H1 (cell line): Measurements from ENCODE around the gene OR51S1. TPM values are rescaled to one million over a fixed set of nuclear protein-coding genes. Genes with fewer than 3 reads are reported as not detected.

Source experiments
- CTCF ChIA-PET: fragments of 300-600 bp; sonication (Branson Sonifier 250); formaldehyde crosslinking; loops from one replicate; lab custom pipeline; 2021; ENCODE audit not compliant: partially characterized antibody; lab: Charles Lee
- POLR2A ChIA-PET: fragments of 300-600 bp; sonication (Branson Sonifier 250); formaldehyde crosslinking; loops from one replicate; lab custom pipeline; 2021; ENCODE audit warnings: inconsistent platforms; ENCODE audit not compliant: partially characterized antibody; lab: Charles Lee
- DNase-seq, 2 experiments: peaks; one replicate each; pipeline versions ENCODE4 v3.0.0 to v3.0.0-alpha.2; 2010 to 2022; ENCODE audit warnings: low spot score in 2 of 2, low read depth in 1 of 2, mixed read lengths in 1 of 2
- FAIRE-seq: peaks from 2 replicates; lab custom pipeline; 2011; peaks lifted over from hg19 to GRCh38; lab: Jason Lieb, UNC
- H2AFZ ChIP-seq: 2 replicates; pipeline ENCODE4 v1.8.1; 2012; ENCODE audit warnings: low read length, inconsistent platforms
- H2AK5ac ChIP-seq: 2 replicates; pipeline ENCODE4 v1.6.1; 2013; ENCODE audit warnings: low read depth, low read length
- H2BK120ac ChIP-seq: replicated peaks from 2 replicates; pipeline ENCODE3; 2013; ENCODE audit warnings: low read depth, low read length, inconsistent platforms
- H2BK12ac ChIP-seq: 2 replicates; pipeline ENCODE4 v1.6.1; 2013; ENCODE audit warnings: low read depth, low read length
- H2BK15ac ChIP-seq: 2 replicates; pipeline ENCODE4 v1.6.1; 2013; ENCODE audit warnings: low read length
- H2BK20ac ChIP-seq: 2 replicates; pipeline ENCODE4 v1.6.1; 2013; ENCODE audit warnings: low read length
- H2BK5ac ChIP-seq: 2 replicates; pipeline ENCODE4 v1.6.1; 2013; ENCODE audit warnings: low read depth, low read length
- H3K14ac ChIP-seq: 2 replicates; pipeline ENCODE4 v1.6.1; 2013; ENCODE audit warnings: inconsistent platforms; ENCODE audit not compliant: insufficient read length
- H3K18ac ChIP-seq: 2 replicates; pipeline ENCODE4 v1.6.1; 2013; ENCODE audit warnings: low read length; ENCODE audit errors: extremely low read depth
- H3K23ac ChIP-seq: 2 replicates; pipeline ENCODE4 v1.6.1; 2013; ENCODE audit warnings: inconsistent platforms; ENCODE audit not compliant: insufficient read length
- H3K23me2 ChIP-seq: 2 replicates; pipeline ENCODE4 v1.6.1; 2013; ENCODE audit warnings: low read depth, low read length
- H3K27ac ChIP-seq: 2 replicates; pipeline ENCODE4 v1.6.1; 2011; ENCODE audit warnings: low read depth, low read length, inconsistent platforms
- H3K27me3 ChIP-seq, 4 experiments: replicated peaks in 1 of 4; 1 replicate in 1 of 4; 2 replicates in 3 of 4; pipeline versions ENCODE4 v1.6.1 to v1.8.1; 2011 to 2013; ENCODE audit warnings: low read length in 3 of 4, mild to moderate bottlenecking in 3 of 4, inconsistent platforms in 2 of 4, mixed read lengths in 2 of 4, moderate library complexity in 1 of 4; ENCODE audit not compliant: control insufficient read depth in 3 of 4, insufficient read depth in 3 of 4; ENCODE audit errors: extremely low read depth in 1 of 4
- H3K36me3 ChIP-seq, 4 experiments: 2 replicates each; pipeline versions ENCODE4 v1.6.1 to v1.8.1; 2011 to 2013; ENCODE audit warnings: mild to moderate bottlenecking in 4 of 4, low read length in 3 of 4, moderate library complexity in 2 of 4, control low read depth in 1 of 4, inconsistent platforms in 1 of 4; ENCODE audit not compliant: insufficient read depth in 4 of 4, control insufficient read depth in 2 of 4
- H3K4ac ChIP-seq: replicated peaks from 2 replicates; pipeline ENCODE3; 2013; ENCODE audit warnings: low read length, low read depth, mixed read lengths, inconsistent platforms; ENCODE audit not compliant: insufficient read length
- H3K4me1 ChIP-seq, 4 experiments: replicated peaks in 1 of 4; 1 replicate in 1 of 4; 2 replicates in 3 of 4; pipeline versions ENCODE4 v1.6.1 to v1.8.1; 2011 to 2013; ENCODE audit warnings: low read length in 3 of 4, inconsistent platforms in 2 of 4, mixed read lengths in 1 of 4; ENCODE audit not compliant: insufficient read depth in 4 of 4, control insufficient read depth in 3 of 4
- H3K4me2 ChIP-seq, 2 experiments: 2 replicates each; pipeline versions ENCODE4 v1.6.1 to v1.8.1; 2011 to 2013; ENCODE audit warnings: low read depth in 2 of 2, low read length in 2 of 2, control low read depth in 1 of 2, inconsistent platforms in 1 of 2, mild to moderate bottlenecking in 1 of 2; ENCODE audit not compliant: insufficient read depth in 1 of 2
- H3K4me3 ChIP-seq, 4 experiments: fragments of 200-600, 300-600 bp in 1 of 4; sonication (generic), shearing (Covaris generic), sonication (Bioruptor Twin) in 1 of 4; 2 replicates each; pipeline versions ENCODE4 v1.5.1 to v1.8.1; 2011 to 2016; ENCODE audit warnings: low read length in 4 of 4, low read depth in 3 of 4, control low read depth in 2 of 4, inconsistent platforms in 2 of 4, mild to moderate bottlenecking in 2 of 4, mixed read lengths in 1 of 4, moderate library complexity in 1 of 4; ENCODE audit not compliant: insufficient read depth in 2 of 4; ENCODE audit errors: extremely low read depth in 1 of 4
- H3K56ac ChIP-seq: replicated peaks from 2 replicates; pipeline ENCODE3; 2013; ENCODE audit warnings: low read depth, mild to moderate bottlenecking, mixed read lengths, low read length, inconsistent platforms; ENCODE audit not compliant: insufficient read length
- H3K79me1 ChIP-seq: 2 replicates; pipeline ENCODE4 v1.6.1; 2013; ENCODE audit warnings: low read depth, low read length, control low read depth
- H3K79me2 ChIP-seq, 2 experiments: 2 replicates each; pipeline versions ENCODE4 v1.6.1 to v1.8.1; 2012 to 2013; ENCODE audit warnings: low read length in 2 of 2, mild to moderate bottlenecking in 2 of 2, inconsistent platforms in 1 of 2; ENCODE audit not compliant: insufficient read depth in 2 of 2, control insufficient read depth in 1 of 2
- H3K9ac ChIP-seq, 4 experiments: replicated peaks in 1 of 4; 1 replicate in 1 of 4; 2 replicates in 3 of 4; pipeline versions ENCODE4 v1.6.1 to v1.8.1; 2011 to 2013; ENCODE audit warnings: low read depth in 3 of 4, low read length in 3 of 4, control low read depth in 2 of 4, mild to moderate bottlenecking in 2 of 4, moderate library complexity in 2 of 4, inconsistent platforms in 1 of 4; ENCODE audit errors: extremely low read depth in 1 of 4
- H3K9me3 ChIP-seq, 2 experiments: 2 replicates each; pipeline versions ENCODE4 v1.6.1 to v1.8.1; 2012 to 2013; ENCODE audit warnings: mild to moderate bottlenecking in 2 of 2, moderate library complexity in 2 of 2, control low read depth in 1 of 2, inconsistent platforms in 1 of 2, low read depth in 1 of 2, low read length in 1 of 2, mixed read lengths in 1 of 2; ENCODE audit not compliant: insufficient read depth in 2 of 2
- H4K20me1 ChIP-seq, 2 experiments: replicated peaks in 1 of 2; 2 replicates each; pipeline versions ENCODE3 to v1.8.1; 2011 to 2013; ENCODE audit warnings: inconsistent platforms in 2 of 2, low read length in 2 of 2, mild to moderate bottlenecking in 1 of 2; ENCODE audit not compliant: insufficient read depth in 2 of 2, control insufficient read depth in 1 of 2
- H4K5ac ChIP-seq: 2 replicates; pipeline ENCODE4 v1.6.1; 2013; ENCODE audit warnings: low read length, low read depth, mixed read lengths, inconsistent platforms; ENCODE audit not compliant: insufficient read length
- H4K8ac ChIP-seq: 2 replicates; pipeline ENCODE4 v1.8.0; 2013; ENCODE audit warnings: mild to moderate bottlenecking, moderate library complexity, low read length, inconsistent platforms; ENCODE audit not compliant: insufficient read depth; ENCODE audit errors: extremely low read depth
- H4K91ac ChIP-seq: replicated peaks from 2 replicates; pipeline ENCODE3; 2013; ENCODE audit warnings: low read length, mixed read lengths, inconsistent platforms; ENCODE audit not compliant: insufficient read length
- ASH2L ChIP-seq: fragments of 200-600, 300-600 bp; sonication (generic); IDR thresholded peaks from one replicate; pipeline ENCODE4 v1.7.1; 2017; ENCODE audit warnings: low read length
- CBX5 ChIP-seq: fragments of 300-800, 300-1000 bp; sonication (generic); IDR thresholded peaks from 2 replicates; pipeline ENCODE4 v1.7.1; 2016; ENCODE audit warnings: antibody characterized with exemption, low read length, low read depth
- KDM4A ChIP-seq: IDR thresholded peaks from one replicate; pipeline ENCODE4 v1.7.1; 2012; ENCODE audit warnings: low read depth, mild to moderate bottlenecking, moderate library complexity, low read length, inconsistent platforms; ENCODE audit not compliant: severe bottlenecking
- WGBS, 2 experiments: shearing (Covaris generic) in 1 of 2; methylation state at CpG; one replicate each; pipeline versions ENCODE4 v1.1.6 to v1.1.7; 2013 to 2015; ENCODE audit warnings: low lambda C conversion rate in 2 of 2, mixed read lengths in 2 of 2, inconsistent platforms in 1 of 2, low coverage in 1 of 2, missing lambda C conversion rate in 1 of 2; ENCODE audit not compliant: insufficient replicate concordance in 2 of 2, insufficient coverage in 1 of 2, insufficient read length in 1 of 2; ENCODE audit errors: extremely low coverage in 1 of 2, missing lambda C conversion rate in 1 of 2; 5-methylcytosine and 5-hydroxymethylcytosine counted together
- polyA plus RNA-seq, 7 experiments: library from polyadenylated mRNA; depleted of rRNA in 3 of 7; stranded (reverse) in 5 of 7; unstranded in 2 of 7; fragments of >200 nt in 5 of 7; fragments of 200-250 nt in 2 of 7; gene quantifications; 1 replicate in 5 of 7; 2 replicates in 1 of 7; 4 replicates in 1 of 7; pipeline versions ENCODE4 v1.2.1 to v1.2.3, GENCODE V29; 2011 to 2013; ENCODE audit warnings: missing spikeins in 2 of 7, mixed read lengths in 2 of 7
- total RNA-seq: library from RNA; stranded (reverse); fragmentation: NEBNext Ultra II Directional; extraction: Animal tissue kit (Norgen Biotek cat#: 25700); gene quantifications from 2 replicates; pipeline ENCODE4 v1.2.1, GENCODE V29; 2021
- TF ChIP-seq, protein P1 (sequence below): IDR thresholded peaks from 2 replicates; pipeline ENCODE4 v1.6.1; 2011; ENCODE audit warnings: low read length, improper control_type of control experiment

The OR51S1 gene
- total and polyA plus RNA-seq, 2 of the 8 experiments (the other 6 are each of a cell fraction or from before 2014, with no cell fraction given): not detected

GRCh38 chr11:4881188-4881587 is 32.2 kb upstream of the OR51S1 start:
- no peak overlapping the region for H4K8ac ChIP-seq
- H4K20me1 ChIP-seq: peaks cover 0 to 3% of the 10 kb centered on the region in 2 experiments
- no peak overlapping the region for H3K56ac ChIP-seq
- ChIA-PET CTCF (no interaction called here), POLR2A (no interaction called here)
- H3K4ac ChIP-seq: no peak overlapping the region
- no peak overlapping the region for H3K9ac ChIP-seq
- H3K27me3 ChIP-seq: no peaks in the 10 kb centered on the region
- H3K4me3 ChIP-seq: no peak overlapping the region
- no peak overlapping the region for H2BK5ac ChIP-seq
- H2BK12ac ChIP-seq: no peak overlapping the region
- no peaks in the 10 kb centered on the region for H3K23me2 ChIP-seq
- H3K18ac ChIP-seq: no peak overlapping the region
- no peaks in the 10 kb centered on the region for H3K79me2 ChIP-seq
- H4K5ac ChIP-seq: no peak overlapping the region
- WGBS, 2 experiments: 92% methylated on average over 4 of the region's 4 CpGs; no CpG with 5 or more reads in 1 of the 2 experiments
- H3K23ac ChIP-seq: no peak overlapping the region
- DNase-seq: no peak
- no peak overlapping the region for H2BK20ac ChIP-seq
- H3K4me2 ChIP-seq: no peak overlapping the region
- no peak overlapping the region for H2BK120ac ChIP-seq
- no peak overlapping the region for H2BK15ac ChIP-seq
- H3K27ac ChIP-seq: no peak overlapping the region
- H3K9me3 ChIP-seq: no peaks in the 10 kb centered on the region
- H3K4me1 ChIP-seq: no peaks in the 10 kb centered on the region
- H2AFZ ChIP-seq: no peak overlapping the region
- no peak overlapping the region for H4K91ac ChIP-seq
- no peak overlapping the region for H2AK5ac ChIP-seq
- no peak overlapping the region for H3K14ac ChIP-seq
- H3K36me3 ChIP-seq: no peaks in the 10 kb centered on the region
- H3K79me1 ChIP-seq: no peaks in the 10 kb centered on the region
- FAIRE-seq: no peak
- no peak for TF ChIP-seq CBX5
- TF ChIP-seq, protein P1, sequence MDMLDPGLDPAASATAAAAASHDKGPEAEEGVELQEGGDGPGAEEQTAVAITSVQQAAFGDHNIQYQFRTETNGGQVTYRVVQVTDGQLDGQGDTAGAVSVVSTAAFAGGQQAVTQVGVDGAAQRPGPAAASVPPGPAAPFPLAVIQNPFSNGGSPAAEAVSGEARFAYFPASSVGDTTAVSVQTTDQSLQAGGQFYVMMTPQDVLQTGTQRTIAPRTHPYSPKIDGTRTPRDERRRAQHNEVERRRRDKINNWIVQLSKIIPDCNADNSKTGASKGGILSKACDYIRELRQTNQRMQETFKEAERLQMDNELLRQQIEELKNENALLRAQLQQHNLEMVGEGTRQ: no peak
- TF ChIP-seq KDM4A: no peak
- no peak for TF ChIP-seq ASH2L
